GM12872 (cell line): ENCODE data around the gene MCC.

Source experiments
- CTCF ChIP-seq: IDR thresholded peaks from 3 replicates; pipeline ENCODE4 v1.5.1; 2011; ENCODE audit warnings: low read depth, mild to moderate bottlenecking, low read length, moderate library complexity; ENCODE audit not compliant: insufficient read depth

MCC gene

GRCh38 chr5:113244966-113245365 lies 243.3 kb downstream of the MCC start:
- TF ChIP-seq CTCF, result no peak

GRCh38 chr5:113243349-113243664 lies 244.9 kb downstream of the MCC start:
- TF ChIP-seq CTCF, result no peak

GRCh38 chr5:113242481-113243348 lies 245.5 kb downstream of the MCC start:
- no peak for TF ChIP-seq CTCF

- TF ChIP-seq CTCF, result no peak
Measured at GRCh38 chr5:113240951-113241726, 247.1 kb downstream of the MCC start.

- no peak for TF ChIP-seq CTCF
Measured at GRCh38 chr5:113240032-113240431, 248.2 kb downstream of the MCC start.

- TF ChIP-seq CTCF, result no peak
Measured at GRCh38 chr5:113237893-113238292, 250.4 kb downstream of the MCC start.

- TF ChIP-seq CTCF, result no peak
Measured at GRCh38 chr5:113236536-113237288, 251.5 kb downstream of the MCC start.
